Progenitor cell of endocrine pancreas (in vitro differentiated cells): ENCODE results near the gene RAB41. TPM values are rescaled to one million over a fixed set of nuclear protein-coding genes. Genes with fewer than 3 reads are reported as not detected.
"Not testable (repeated sequence)": the region's sequence is repeated elsewhere in the genome, so short reads cannot be mapped to it uniquely, and the experiment has no call there.

Source experiments
- DNase-seq: peaks from one replicate; pipeline ENCODE4 v3.0.0; 2021; ENCODE audit warnings: low spot score; ENCODE audit not compliant: unreplicated experiment
- H3K27ac Mint-ChIP-seq: 2 replicates; pipeline ENCODE4 v1.8.0; 2021; ENCODE audit warnings: mild to moderate bottlenecking, moderate library complexity, mixed read lengths
- H3K27me3 Mint-ChIP-seq: 2 replicates; pipeline ENCODE4 v1.8.0; 2021; ENCODE audit warnings: mixed read lengths
- H3K36me3 Mint-ChIP-seq: 2 replicates; pipeline ENCODE4 v1.8.0; 2022; ENCODE audit warnings: mixed read lengths; ENCODE audit not compliant: insufficient read depth
- H3K4me1 Mint-ChIP-seq: 2 replicates; pipeline ENCODE4 v1.8.0; 2021; ENCODE audit warnings: low read depth, mixed read lengths
- H3K4me3 Mint-ChIP-seq: 2 replicates; pipeline ENCODE4 v1.8.0; 2021; ENCODE audit warnings: low read depth, mild to moderate bottlenecking, moderate library complexity, mixed read lengths
- H3K9me3 Mint-ChIP-seq: 2 replicates; pipeline ENCODE4 v1.8.0; 2021; ENCODE audit warnings: low read depth, mixed read lengths
- long read RNA-seq: library from polyadenylated mRNA; unstranded; transcript quantifications from one replicate; pipeline ENCODE4 v2.0.0, GENCODE V29; 2020
- total RNA-seq: library from RNA; stranded (reverse); gene quantifications from 2 replicates; pipeline ENCODE4 v1.2.1, GENCODE V29; 2021
- TF ChIP-seq, protein P1 (sequence below): fragments of 200-600 bp; sonication (generic); IDR thresholded peaks from one replicate; pipeline ENCODE4 v1.5.0; 2021; ENCODE audit warnings: antibody characterized with exemption, mild to moderate bottlenecking; ENCODE audit not compliant: unreplicated experiment

Gene RAB41
- total RNA-seq, result not detected in 2 replicates
- long read RNA-seq, result 0 reads

DNA sequence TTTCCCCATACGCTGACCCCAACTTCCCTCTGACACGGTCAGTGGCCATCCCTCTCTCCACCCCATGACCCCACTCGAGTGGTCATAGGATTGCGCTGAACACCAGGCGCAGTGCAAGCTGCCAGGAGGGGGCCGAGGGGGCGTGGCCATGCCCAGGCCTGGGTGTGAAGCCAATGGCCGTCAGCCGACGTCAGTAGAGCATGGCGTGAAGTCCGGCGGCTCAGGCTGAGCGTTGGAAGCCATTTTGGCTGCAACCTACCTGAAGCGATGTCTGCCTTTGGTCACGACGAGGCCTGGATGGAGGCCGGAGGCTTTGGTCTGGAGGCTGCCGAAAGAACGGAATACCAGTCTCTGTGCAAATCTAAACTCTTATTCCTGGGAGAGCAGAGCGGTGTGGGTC is at the start of gene RAB41:
Gene RAB41 (plus strand): TSS at position 222 of the 400 bp plus-strand sequence. CDS start 46 bp downstream, at position 268.
- Mint-ChIP-seq H3K27ac (no peak within 1 kb of the TSS), H3K4me3 (no peak within 1 kb of the TSS), H3K36me3 (peaks cover 6% of the 10 kb centered on the region), H3K9me3 (peaks cover 8% of the 10 kb centered on the region), H3K27me3 (no peaks in the 10 kb centered on the region), H3K4me1 (peaks cover 2% of the 10 kb centered on the region)
- no peak for DNase-seq
- TF ChIP-seq, protein P1, sequence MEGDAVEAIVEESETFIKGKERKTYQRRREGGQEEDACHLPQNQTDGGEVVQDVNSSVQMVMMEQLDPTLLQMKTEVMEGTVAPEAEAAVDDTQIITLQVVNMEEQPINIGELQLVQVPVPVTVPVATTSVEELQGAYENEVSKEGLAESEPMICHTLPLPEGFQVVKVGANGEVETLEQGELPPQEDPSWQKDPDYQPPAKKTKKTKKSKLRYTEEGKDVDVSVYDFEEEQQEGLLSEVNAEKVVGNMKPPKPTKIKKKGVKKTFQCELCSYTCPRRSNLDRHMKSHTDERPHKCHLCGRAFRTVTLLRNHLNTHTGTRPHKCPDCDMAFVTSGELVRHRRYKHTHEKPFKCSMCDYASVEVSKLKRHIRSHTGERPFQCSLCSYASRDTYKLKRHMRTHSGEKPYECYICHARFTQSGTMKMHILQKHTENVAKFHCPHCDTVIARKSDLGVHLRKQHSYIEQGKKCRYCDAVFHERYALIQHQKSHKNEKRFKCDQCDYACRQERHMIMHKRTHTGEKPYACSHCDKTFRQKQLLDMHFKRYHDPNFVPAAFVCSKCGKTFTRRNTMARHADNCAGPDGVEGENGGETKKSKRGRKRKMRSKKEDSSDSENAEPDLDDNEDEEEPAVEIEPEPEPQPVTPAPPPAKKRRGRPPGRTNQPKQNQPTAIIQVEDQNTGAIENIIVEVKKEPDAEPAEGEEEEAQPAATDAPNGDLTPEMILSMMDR, result no peak

DNA sequence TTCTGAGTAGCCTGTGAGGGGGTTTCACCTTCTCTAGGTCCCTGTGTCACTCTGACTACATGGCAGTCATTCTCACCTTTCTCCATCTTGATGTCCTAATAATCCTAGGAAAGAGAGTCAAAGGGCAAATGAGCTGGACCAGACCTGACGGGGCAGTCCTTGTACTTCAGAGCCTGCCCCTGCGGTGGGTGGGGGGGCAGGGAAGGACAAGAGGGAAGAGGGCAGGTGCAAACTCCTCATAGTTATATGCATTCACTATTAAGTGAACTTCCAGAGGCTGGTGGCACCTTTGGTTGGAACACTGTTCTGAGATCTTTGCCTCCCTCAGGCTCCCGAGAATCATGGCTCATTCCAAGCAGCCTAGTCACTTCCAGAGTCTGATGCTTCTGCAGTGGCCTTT is 47.6 kb upstream of the RAB41 start, which contains the start of gene AWAT1:
Gene AWAT1 (plus strand): TSS at position 301 of the 400 bp plus-strand sequence. CDS start 41 bp downstream, at position 342.
- Mint-ChIP-seq H3K4me1 (no peaks in the 10 kb centered on the region), H3K9me3 (peaks cover 9% of the 10 kb centered on the region), H3K27ac (no peak within 1 kb of the TSS), H3K27me3 (no peaks in the 10 kb centered on the region), H3K4me3 (no peak within 1 kb of the TSS), H3K36me3 (no peaks in the 10 kb centered on the region)
- TF ChIP-seq, protein P1, result no peak
- no peak for DNase-seq

DNA sequence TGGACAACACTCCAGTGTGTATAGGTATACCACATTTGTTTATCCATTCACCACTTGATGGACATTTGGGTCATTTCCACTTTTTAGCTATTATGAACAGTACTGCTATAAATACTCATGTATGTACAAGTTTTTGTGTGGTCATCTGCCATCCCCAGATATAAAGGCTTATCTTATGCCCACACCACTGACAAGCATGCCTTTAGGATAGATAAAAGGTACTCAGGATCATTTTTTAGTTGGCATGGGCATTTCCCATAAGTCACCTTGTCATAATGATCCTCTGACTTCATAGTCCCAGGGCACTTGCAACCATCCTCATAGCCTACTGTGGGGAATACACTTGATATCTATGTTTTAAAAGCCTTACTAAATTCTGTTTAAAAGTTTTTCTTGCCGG is 41.2 kb upstream of the RAB41 start:
- Mint-ChIP-seq H3K36me3 (no peaks in the 10 kb centered on the region), H3K27me3 (no peaks in the 10 kb centered on the region)

DNA sequence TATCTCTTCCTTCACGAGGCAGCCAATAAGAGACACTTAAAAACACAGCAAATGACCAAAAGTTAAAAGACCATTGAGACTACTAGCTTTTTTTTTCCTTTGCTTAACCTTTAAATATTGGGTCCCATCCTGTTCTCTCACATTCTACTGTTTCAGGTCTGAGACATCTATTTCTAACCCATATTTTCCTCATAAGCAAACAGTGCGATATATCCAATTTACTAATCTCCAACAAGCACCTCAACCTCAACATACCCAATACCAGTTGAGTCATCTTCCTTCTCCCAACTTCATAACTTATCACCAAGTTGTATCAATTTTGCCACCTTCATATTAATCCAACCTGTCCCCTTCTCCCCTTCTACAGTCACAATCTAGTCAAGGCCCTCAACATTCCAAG is 40.5 kb upstream of the RAB41 start:
- Mint-ChIP-seq H3K27me3 (no peaks in the 10 kb centered on the region), H3K36me3 (no peaks in the 10 kb centered on the region), H3K4me3 (no peak overlapping the region), H3K4me1 (no peaks in the 10 kb centered on the region), H3K27ac (no peak overlapping the region), H3K9me3 (peaks cover 7% of the 10 kb centered on the region)
- no peak for DNase-seq
- TF ChIP-seq, protein P1, result no peak

More for the DNA sequence above, 41.2 kb upstream of the RAB41 start:
- Mint-ChIP-seq H3K27ac (no peak overlapping the region), H3K4me3 (no peak overlapping the region), H3K4me1 (no peaks in the 10 kb centered on the region), H3K9me3 (peaks cover 7% of the 10 kb centered on the region)
- no peak for DNase-seq
- TF ChIP-seq, protein P1, result no peak

DNA sequence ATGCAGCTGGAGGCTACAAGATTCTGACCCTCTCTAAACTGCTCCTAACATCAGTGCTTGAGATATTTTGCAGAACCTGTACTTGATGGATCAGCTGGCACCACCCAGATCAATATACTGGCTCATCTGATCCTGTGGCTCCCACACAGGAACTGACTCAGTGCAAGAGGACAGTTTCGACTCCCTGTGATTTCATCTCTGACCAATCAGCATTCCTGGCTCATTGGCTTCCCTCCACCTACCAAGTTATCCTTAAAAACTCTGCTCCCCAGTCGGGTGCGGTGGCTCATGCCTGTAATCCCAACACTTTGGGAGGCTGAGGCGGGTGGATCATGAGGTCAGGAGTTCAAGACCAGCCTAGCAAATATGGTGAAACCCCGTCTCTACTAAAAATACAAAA is 38.4 kb upstream of the RAB41 start:
- not testable (repeated sequence) for H3K36me3 Mint-ChIP-seq, H3K27ac Mint-ChIP-seq, H3K4me1 Mint-ChIP-seq, H3K27me3 Mint-ChIP-seq, DNase-seq, H3K4me3 Mint-ChIP-seq, H3K9me3 Mint-ChIP-seq

DNA sequence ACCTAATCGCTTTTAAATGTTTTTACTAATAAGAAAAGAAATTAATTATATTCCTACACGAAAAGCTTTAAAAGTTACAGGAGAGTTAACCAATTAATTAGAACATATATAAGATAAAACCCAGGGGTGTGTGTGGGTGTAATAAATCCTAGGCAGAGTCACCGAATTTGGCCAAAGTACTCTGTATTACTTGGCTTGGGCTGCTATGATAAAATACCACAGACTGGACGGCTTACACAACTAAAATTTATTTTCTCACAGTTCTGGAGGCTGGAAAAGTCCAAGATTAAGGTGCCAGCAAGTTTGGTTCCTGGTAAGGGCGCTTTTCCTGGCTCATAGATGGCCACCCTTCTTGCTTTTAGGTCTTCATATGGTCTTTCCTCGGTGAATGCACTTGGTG is 37.1 kb upstream of the RAB41 start:
- TF ChIP-seq, protein P1, result no peak
- Mint-ChIP-seq H3K27ac (no peak overlapping the region), H3K9me3 (peaks cover 10% of the 10 kb centered on the region), H3K36me3 (no peaks in the 10 kb centered on the region), H3K4me1 (no peaks in the 10 kb centered on the region), H3K4me3 (no peak overlapping the region), H3K27me3 (no peaks in the 10 kb centered on the region)
- DNase-seq, result no peak
